Activated CD4-positive, alpha-beta T cell treated with anti-CD3 and anti-CD28 coated beads, Interleukin-2, amount 50 U/mL, for 24 hours (primary cell): Measurements from ENCODE around the gene CD27.
A peak's percentile ranks its signal among the peaks of the same experiment; 100 is the strongest.
"Not testable (repeated sequence)": the region's sequence is repeated elsewhere in the genome, so short reads cannot be mapped to it uniquely, and the experiment has no call there.

Experiments used
- DNase-seq, 2 donors: peaks; one replicate each; pipeline ENCODE4 v3.0.0-alpha.2; 2020; ENCODE audit warnings: low read depth in 1 of 2, low spot score in 1 of 2

Gene CD27

GRCh38 chr12:6461401-6462233, 16.9 kb downstream of the CD27 start:
- DNase-seq: peak in 1 of 2 donors; percentile 78

- no peak for DNase-seq
These were observed 17.7 kb downstream of the CD27 start for GRCh38 chr12:6462234-6462995.

DNA sequence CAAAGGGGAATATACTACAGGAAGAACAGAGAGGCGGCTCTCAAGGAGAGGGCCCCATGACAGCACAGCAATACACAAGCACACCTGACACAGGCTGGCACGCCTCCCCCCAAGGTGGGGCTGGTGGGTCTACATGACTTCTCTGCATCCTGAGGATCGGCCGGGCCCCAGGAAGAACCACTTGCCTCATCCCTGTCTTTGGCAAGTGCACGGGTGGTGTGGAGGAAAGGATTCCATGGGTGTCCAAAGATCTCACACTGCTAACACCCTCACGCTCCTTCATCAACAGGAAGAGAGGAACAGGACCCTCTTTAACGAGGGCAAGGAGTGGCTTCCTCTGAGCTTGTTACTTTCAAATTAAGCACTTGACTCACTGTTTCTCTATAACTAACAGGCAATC, 18.5 kb downstream of the CD27 start:
- no peak for DNase-seq

DNA sequence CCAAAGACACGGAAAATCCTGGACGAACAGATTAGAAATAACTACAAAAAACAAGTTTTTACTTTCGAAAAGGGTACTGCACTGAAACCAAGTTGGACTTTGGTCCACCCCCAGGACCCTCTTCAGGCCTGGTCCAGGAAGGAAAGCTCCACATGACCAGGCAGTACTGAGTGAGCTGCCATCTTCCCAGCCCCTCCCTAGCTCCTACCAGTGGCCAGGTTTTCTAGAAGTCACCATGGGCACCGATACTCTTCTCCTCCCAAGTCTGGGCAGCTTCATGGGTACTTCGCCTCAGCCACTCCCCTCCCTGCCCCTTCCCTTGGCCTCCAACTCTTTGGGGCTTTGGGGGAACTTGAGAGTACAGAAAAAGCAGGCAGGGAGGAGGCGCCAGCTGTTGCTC, 19.1 kb downstream of the CD27 start:
- DNase-seq: no peak

DNA sequence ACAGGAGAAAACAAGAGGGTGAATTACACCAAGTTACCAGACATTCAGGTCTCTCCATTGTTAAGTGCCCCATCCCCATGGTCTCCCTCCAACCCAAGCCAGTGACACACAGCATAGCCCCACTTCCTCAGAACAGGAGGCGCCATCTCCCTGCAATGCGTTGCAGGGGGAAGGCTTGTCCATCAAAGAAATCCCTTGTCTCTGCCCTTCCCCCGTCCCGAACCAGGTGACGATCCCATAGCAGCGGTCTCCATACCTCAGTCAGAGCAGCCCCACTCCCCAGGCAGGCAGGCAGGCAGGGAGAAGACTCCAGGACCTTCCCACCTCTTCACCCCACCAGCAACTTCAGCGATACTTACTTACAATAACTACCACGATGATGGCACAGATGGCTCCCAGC, 19.8 kb downstream of the CD27 start:
- DNase-seq: no peak

- DNase-seq: no peak
These were observed 20.9 kb downstream of the CD27 start for GRCh38 chr12:6465467-6466183.

DNA sequence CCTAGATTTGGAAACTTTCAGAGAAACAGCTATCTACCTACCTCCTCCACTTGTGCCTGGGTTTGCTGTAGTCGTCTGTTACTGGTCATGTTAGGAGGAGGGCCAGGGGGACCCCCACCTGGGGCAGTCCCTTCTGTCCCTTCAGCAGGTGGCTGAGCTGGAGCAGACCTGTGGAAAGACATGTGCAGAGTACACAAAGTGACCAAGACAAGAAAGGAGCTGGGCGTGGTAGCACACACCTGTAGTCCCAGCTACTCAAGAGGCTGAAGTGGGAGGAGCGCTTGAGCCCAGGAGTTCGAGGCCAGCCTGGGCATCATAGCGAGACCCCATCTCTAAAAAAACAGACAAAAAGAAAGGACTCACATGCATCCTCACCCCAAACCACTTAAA, 21.4 kb downstream of the CD27 start:
- no peak for DNase-seq

GRCh38 chr12:6466751-6467150, 22.0 kb downstream of the CD27 start:
- not testable (repeated sequence) for DNase-seq

DNA sequence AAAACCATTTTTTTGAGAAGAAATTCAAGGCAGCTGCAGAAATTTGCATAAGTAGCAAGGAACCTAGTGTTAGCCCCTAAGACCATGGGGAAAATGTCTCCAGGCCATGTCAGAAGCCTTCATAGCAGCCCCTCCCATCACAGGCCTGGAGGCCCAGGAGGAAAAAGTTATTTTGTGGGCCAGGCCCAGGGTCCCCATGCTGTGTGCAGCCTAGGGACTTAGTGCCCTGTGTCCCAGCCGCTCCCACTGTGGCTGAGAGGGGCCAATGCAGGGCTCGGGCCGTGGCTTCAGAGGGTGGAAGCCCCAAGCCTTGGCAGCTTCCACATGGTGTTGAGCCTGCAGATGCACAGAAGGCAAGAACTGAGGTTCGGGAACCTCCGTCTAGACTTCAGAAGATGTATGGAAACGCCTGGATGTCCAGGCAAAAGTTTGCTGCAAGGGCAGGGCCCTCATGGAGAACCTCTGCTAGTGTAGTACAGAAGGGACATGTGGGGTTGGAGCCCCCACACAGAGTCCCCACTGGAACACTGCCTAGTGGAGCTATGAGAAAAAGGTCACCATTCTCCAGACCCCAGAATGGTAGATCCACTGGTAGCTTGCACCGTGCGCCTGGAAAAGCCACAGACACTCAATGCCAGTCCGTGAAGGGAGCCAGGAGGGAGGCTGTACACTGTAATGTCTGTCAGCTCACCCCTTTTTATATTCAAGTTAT, 23.0 kb downstream of the CD27 start:
- not testable (repeated sequence) for DNase-seq

DNA sequence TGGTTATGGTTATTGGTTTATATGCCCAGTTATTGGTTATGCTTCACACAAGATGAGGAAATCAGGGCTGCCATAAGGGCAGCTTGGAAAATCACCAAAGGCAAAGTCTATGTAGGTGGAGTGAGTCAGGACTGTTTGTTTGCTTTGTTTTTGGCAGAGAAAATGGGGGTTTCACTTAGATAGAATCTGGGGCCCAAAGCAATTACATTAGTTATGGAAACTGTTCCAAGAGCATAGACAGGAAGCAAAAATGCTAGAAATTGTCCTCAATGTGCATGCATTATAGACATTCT, 23.5 kb downstream of the CD27 start:
- no peak for DNase-seq

GRCh38 chr12:6469092-6469491, 24.3 kb downstream of the CD27 start:
- no peak for DNase-seq

DNA sequence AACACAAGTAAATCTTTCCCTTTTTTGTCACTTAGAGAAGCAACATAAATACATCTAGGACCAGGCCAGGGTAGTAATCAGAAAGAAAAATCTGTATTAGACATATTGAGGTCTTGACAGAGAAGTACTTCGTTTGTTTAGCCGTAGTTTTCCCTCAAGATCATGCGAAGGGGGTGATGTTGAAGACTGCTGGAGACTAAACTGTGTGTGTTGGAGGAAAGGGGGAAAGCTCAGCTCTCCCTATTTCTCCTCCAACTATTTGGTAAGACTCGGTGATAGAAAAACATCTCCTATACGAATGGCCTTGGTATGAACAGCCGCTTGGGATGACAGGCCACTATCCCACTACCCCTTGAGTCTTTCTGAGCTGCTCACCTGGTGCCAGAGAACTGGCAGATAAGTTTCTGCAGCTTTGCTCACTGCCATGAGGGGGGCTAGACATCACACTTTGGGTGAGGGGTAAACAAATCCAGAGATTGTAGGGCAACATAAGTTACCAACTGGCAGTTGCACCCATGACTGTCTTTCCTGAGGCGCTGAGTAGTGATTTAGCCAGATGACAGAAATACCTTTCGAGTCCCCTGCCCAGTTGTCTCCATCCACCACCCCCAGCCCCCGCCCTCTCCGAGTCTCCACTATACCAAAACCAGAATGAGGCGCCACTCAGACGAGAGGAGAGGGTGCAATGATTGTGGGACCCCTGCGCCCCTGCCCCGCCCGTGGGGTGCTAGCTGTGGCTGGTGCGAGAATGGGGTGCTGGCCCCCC, 25.0 kb downstream of the CD27 start:
- DNase-seq: no peak

- DNase-seq: peak; percentile 93 to 96
These were observed 25.8 kb downstream of the CD27 start, which contains the start of gene VAMP1 for GRCh38 chr12:6470375-6471163. Gene VAMP1, minus strand, starts transcription at chr12:6470677. Its CDS starts 146 bp downstream, at chr12:6470531.

DNA sequence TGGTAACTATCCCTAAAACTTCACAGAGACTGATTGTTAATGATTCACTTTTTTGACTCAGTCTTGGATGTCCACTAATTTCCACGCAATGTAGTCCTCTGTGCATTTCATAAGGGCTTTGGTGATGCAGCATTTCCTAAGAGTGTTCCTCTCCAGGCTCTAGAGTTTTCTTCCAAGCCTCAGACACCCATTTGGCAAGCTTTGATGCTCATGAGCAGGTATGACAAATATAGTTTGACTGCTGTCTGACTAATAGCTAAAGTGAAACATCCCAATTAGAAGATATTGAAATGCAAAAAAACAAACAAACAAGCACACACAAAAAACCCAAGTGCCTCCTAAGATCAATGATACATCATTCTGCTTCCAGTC, 27.2 kb downstream of the CD27 start:
- no peak for DNase-seq

DNA sequence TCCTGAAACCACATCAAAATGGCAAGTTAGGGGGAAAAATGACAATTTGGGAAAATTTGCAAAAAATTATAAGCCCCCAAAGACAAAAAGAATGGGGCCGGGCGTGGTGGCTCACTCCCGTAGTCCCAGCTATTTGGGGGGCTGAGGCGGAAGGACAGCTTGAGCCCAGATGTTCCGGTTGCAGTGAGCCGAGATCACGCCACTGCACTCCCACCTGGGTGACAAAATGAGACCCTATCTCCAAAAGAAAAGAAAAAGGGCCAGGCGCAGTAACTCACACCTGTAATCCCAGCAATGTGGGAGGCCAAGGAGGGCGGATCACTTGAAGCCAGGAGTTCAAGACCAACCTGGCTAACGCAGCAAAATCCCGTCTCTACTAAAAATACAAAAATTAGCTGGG, 27.7 kb downstream of the CD27 start:
- no peak for DNase-seq

GRCh38 chr12:6475233-6475975, 30.6 kb downstream of the CD27 start:
- DNase-seq: not testable (repeated sequence)

DNA sequence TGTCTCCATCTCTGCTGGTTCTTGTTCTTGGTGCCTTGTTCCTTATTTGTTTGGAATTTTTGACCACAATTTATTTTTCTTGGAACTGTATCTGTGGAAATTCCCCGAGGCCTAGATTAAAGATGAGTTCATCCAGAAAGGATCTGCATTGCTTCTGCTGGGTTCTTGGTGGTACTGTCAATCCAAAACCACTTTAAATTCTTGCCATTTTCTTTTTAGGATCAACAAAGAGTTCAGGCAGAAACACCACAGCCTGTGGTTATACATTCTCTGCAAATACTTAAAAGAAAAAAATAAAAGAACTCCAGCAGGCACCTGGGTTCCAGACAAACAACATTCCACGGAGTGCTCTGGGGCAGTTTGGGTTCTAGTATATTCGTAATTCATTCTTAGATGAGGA, 31.7 kb downstream of the CD27 start:
- DNase-seq: no peak

DNA sequence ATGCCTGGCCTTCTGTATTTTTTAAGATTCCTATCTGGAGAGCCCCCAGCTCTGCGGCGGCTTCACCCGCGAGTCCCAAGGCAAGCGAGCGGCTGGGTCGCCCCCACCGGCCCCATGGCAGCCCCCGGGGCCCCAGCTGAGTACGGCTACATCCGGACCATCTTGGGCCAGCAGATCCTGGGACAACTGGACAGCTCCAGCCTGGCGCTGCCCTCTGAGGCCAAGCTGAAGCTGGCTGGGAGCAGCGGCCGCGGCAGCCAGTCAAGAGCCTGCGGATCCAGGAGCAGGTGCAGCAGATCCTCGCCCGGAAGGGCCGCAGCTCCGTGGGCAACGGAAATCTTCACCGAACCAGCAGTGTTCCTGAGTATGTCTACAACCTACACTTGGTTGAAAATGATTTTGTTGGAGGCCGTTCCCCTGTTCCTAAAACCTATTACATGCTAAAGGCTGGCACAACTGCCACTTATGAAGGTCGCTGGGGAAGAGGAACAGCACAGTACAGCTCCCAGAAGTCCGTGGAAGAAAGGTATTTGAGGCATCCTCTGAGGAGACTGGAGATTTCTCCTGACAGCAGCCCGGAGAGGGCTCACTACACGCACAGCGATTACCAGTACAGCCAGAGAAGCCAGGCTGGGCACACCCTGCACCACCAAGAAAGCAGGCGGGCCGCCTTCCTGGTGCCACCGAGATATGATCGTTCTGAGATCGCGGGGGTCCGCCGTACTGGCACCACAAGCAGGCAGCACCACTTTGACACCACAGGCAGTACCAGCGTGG, 33.0 kb downstream of the CD27 start:
- DNase-seq: not testable (repeated sequence)
